ENCODE data around the gene NPR3.

DNA sequence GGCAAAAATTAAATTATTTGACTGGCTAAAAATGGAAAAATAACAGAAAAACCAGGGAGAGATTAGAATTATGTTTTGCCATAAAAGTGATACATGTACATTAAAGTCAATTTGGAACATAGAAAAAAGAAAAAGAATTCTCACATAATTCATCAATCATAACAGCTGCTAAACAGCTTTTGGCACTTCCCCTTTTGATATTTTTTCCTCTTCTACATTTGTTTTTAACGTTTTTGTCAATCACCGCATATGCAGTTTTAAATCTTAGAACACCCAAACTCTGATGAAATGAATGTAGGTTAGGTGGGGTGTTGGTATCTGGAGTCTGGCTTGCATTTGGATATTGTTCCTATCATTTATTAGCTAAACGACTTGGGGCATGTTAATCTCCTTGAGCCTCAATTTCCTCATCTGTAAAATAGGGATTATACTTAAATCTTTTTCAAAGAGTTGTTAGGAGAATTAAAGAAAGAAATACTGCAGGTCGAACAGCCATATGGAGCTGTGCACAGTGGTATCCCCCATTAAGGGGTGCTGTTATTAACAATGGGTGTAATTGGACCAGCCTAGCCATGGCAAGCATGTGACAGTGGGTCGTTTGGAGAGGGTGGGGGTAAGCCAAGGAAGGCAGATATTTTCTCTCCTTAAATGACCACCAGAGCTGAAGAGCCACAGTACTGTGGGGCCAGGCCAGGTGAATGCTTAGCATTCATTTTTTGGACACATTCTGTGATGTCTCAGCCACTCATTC is 22.6 kb downstream of the NPR3 start:
- TF ChIP-seq YY1 (IDR thresholded peaks at IDR 0.05; ENCODE audit: insufficient read depth, insufficient read length) (no peak), ZNF274 (IDR thresholded peaks at IDR 0.05; ENCODE audit: low read depth, low read length) (no peak)
